Brain microvascular endothelial cell (primary cell): Measurements from ENCODE around the gene ADAM8.
A peak's percentile ranks its signal among the peaks of the same experiment; 100 is the strongest.

Experiments
- DNase-seq: peaks from one replicate; pipeline ENCODE4 v3.0.0-alpha.2; 2020
- H3K27ac ChIP-seq: fragments of 250-450 bp; sonication (Bioruptor Pico); 2 replicates; pipeline ENCODE4 v1.5.1; 2020; ENCODE audit warnings: mild to moderate bottlenecking, moderate library complexity
- H3K27me3 ChIP-seq: fragments of 250-450 bp; sonication (Bioruptor Pico); replicated peaks from 2 replicates; pipeline ENCODE4 v1.5.1; 2020; ENCODE audit warnings: mild to moderate bottlenecking
- H3K36me3 ChIP-seq: fragments of 250-450 bp; sonication (Bioruptor Pico); replicated peaks from 2 replicates; pipeline ENCODE4 v1.5.1; 2020; ENCODE audit warnings: mild to moderate bottlenecking
- H3K4me3 ChIP-seq: 2 replicates; pipeline ENCODE4 v1.5.1; 2011; ENCODE audit warnings: low read depth, mild to moderate bottlenecking, control low read depth, low read length, moderate library complexity
- in situ Hi-C: cut with HindIII; loops from 2 replicates; pipeline ENCODE4 v1.10.0; 2017; ENCODE audit warnings: low sequenced_read_pairs, low pct_ligation_motif_present
- TF ChIP-seq, protein P1 (sequence below): IDR thresholded peaks from 2 replicates; pipeline ENCODE4 v1.5.1; 2011; ENCODE audit warnings: low read depth, mild to moderate bottlenecking, moderate library complexity, low read length, control low read depth, inconsistent platforms; ENCODE audit errors: missing control alignments

The ADAM8 gene

DNA sequence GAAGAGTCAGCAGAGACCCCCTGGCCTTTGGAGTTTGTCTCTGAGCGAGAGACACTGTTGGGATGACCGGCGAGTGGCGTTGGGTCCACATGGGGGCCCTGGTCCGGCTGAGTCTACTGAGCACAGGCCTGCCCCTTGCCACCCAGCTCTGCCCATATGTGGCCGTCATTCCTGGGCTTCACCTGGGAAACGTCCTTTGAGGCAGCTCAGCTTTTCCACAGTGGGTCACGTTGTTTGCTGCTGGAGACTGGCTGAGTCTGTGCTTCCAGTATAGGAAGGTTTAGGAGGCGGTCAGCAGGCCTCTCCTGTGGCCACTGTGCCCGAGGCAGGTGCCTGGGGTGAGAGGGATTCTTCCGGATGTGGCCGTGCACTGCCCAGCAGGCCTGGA lies 17.1 kb downstream of the ADAM8 start:
- DNase-seq: no peak
- in situ Hi-C loops: no loop called here
- TF ChIP-seq, protein P1, sequence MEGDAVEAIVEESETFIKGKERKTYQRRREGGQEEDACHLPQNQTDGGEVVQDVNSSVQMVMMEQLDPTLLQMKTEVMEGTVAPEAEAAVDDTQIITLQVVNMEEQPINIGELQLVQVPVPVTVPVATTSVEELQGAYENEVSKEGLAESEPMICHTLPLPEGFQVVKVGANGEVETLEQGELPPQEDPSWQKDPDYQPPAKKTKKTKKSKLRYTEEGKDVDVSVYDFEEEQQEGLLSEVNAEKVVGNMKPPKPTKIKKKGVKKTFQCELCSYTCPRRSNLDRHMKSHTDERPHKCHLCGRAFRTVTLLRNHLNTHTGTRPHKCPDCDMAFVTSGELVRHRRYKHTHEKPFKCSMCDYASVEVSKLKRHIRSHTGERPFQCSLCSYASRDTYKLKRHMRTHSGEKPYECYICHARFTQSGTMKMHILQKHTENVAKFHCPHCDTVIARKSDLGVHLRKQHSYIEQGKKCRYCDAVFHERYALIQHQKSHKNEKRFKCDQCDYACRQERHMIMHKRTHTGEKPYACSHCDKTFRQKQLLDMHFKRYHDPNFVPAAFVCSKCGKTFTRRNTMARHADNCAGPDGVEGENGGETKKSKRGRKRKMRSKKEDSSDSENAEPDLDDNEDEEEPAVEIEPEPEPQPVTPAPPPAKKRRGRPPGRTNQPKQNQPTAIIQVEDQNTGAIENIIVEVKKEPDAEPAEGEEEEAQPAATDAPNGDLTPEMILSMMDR: no peak
- H3K27ac ChIP-seq: no peak overlapping the region
- H3K27me3 ChIP-seq: no peaks in the 10 kb centered on the region
- no peak overlapping the region for H3K4me3 ChIP-seq
- no peaks in the 10 kb centered on the region for H3K36me3 ChIP-seq

DNA sequence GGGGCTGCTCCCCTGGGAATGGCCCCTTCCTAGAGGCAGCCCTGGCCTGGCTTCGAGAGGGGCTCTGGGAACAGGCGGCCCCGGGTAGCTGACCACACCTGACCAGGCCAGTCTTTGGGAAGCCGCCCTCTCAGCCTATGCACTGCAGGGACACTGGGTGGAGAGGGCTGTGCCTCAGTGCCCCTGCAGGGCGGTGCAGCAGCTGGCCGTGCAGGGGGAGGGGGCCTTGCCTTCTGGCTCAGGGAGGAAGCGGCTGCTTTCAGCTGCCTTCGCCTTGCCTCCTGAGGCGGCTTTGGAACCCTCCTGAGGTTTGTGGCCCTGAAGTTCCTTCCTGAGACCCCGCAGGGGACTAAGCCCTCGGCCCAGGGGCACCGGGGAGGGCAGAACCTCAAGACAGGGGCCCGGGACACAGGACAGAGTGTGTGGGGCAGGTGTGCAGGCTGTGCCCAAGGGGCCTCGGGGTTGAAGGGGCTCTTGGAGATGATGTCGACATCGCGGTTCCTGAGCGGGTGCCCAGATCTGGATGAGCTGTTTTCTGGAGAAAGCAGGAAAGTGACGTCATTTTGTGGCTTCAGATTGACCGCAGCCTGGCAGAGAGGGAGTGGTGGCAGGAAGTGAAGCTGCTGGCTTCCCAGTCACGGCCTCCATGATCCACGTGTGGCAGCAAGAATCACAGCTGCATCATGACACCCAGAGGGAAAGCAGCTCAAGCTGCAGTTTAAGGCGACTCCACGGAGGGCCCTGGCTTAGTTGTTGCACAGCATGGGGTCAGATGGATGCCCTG lies 17.7 kb downstream of the ADAM8 start:
- TF ChIP-seq, protein P1: no peak
- peak overlapping the region; percentile 48 for H3K27ac ChIP-seq
- DNase-seq: peak; percentile 97
- in situ Hi-C loops: no loop called here
- no peak overlapping the region for H3K4me3 ChIP-seq
- no peaks in the 10 kb centered on the region for H3K36me3 ChIP-seq
- no peaks in the 10 kb centered on the region for H3K27me3 ChIP-seq

DNA sequence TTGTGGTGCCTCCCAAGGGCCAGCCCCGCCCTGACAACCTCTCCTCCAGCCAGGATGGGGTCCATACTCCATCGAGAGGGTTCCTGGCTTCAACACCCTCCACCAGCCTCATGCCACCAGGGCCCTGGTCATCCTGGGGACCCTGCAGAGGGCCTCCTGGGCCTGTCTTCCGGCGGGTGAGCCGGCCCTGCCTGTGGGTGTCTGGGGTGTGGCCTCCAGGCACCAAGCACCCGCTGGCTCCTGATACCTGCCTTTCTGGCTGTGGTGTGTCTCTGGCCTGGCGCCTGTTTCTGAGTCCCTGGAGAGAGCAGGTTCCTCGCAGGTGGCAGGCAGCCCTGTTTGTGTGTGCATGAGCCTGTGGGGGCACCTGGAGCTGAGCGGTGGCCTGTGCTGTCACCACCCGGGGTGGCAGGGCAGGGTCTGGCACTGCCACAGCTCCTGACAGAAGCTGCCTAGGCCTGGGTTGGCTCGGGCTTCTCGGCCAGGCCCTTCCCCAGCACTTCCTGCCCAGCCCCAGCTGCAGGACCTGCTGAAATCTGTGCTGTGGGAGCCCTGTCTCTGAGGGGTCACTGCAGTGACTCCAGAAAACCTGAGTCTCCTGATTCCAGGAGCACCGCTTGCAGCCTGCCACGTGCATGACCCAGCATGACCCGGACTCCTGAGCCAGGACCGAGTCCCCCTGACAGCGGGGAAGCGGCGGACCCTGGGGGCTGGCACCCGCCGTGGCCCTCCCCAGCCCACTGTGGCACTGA lies 18.4 kb downstream of the ADAM8 start:
- in situ Hi-C loops: no loop called here
- no peaks in the 10 kb centered on the region for H3K36me3 ChIP-seq
- DNase-seq: no peak

DNA sequence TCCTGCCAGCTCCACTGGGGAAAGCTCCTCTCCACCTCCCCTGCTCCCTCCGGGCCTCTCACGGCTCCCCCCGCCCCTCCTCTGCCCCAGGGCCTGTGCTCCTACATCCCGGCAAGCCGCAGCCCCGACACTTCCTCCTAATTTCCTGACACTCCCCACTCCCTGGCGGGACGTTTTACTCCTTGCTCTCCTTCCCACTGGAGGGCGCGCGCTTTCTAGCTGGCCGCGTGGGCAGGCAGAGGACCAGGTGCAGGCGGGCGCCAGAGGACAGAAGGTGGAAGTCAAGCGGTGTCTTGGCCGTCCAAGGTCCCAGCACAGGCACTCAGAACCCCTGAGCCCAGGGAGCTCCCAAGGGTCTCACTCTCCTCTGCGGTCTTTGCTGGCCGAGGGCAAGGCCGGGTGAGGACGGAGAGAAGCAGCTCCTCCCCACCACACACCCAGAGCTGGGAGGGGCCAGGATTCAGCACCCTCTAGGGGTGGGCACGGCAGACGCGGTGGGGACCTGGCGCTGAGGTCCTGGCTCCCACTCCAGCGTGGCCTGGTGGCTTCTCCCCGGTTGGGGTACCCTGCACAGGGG lies 19.1 kb downstream of the ADAM8 start:
- Histone ChIP-seq H3K4me3 (no peak overlapping the region), H3K27me3 (no peaks in the 10 kb centered on the region), H3K36me3 (no peaks in the 10 kb centered on the region), H3K27ac (no peak overlapping the region)
- no peak for DNase-seq
- in situ Hi-C loops: no loop called here
- TF ChIP-seq, protein P1: peak; percentile 59

More for the DNA sequence above, 18.4 kb downstream of the ADAM8 start:
- Histone ChIP-seq H3K4me3 (no peak overlapping the region), H3K27me3 (no peaks in the 10 kb centered on the region), H3K27ac (no peak overlapping the region)
- TF ChIP-seq, protein P1: no peak

DNA sequence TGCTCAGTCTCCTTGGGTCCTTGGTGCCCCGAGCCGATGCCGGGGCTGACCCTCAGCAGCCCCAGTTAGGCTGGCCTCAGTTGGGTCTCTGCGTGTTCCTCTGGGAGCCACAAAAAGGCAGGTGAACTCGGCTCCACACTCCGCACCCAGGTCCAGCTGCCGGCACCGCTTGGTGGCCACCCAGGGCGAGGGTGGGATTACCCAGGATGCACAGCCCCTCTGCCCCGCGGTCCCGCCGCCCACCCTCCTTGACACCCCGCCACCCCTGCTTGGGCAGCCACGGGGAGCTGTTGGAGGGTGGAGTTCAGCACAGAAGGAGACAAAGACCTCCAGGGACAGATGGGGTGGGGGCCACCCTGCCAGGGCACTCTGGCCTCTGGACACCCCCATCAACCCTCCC lies 21.3 kb downstream of the ADAM8 start:
- in situ Hi-C loops: no loop called here
- TF ChIP-seq, protein P1: no peak
- no peak for DNase-seq
- Histone ChIP-seq H3K27ac (no peak overlapping the region), H3K27me3 (peaks cover 6% of the 10 kb centered on the region), H3K36me3 (no peaks in the 10 kb centered on the region), H3K4me3 (no peak overlapping the region)
